Measurements from ENCODE around the gene BPIFB1. TPM values are rescaled to one million over a fixed set of nuclear protein-coding genes. Genes with fewer than 3 reads are reported as not detected.

BPIFB1 gene
- total and polyA plus RNA-seq, 2 donors from 2014 or later = not detected

GRCh38 chr20:33328157-33329137, 45.4 kb downstream of the BPIFB1 start:
- H3K27ac ChIP-seq (ENCODE audit: low read depth in 2 of 2, low read length in 2 of 2) = no peak overlapping the region
- intact Hi-C loops (cut with DNase I) = no loop called here
- H3K27me3 ChIP-seq (ENCODE audit: control insufficient read depth, insufficient read depth, low read length) = no peaks in the 10 kb centered on the region
- DNase-seq (no peak), FAIRE-seq (no peak)
- no peaks in the 10 kb centered on the region for H3K9me3 ChIP-seq (ENCODE audit: control insufficient read depth in 2 of 3, insufficient read depth in 1 of 3, low read length in 3 of 3)
- no peak overlapping the region for H3K9ac ChIP-seq (ENCODE audit: low read length in 3 of 3)
- H3K4me1 ChIP-seq (ENCODE audit: control insufficient read depth in 2 of 3, insufficient read depth in 2 of 3, low read depth in 1 of 3, low read length in 3 of 3) = no peaks in the 10 kb centered on the region
- TF ChIP-seq CTCF (IDR thresholded peaks at IDR 0.05; ENCODE audit: borderline replicate concordance, extremely low read depth, insufficient read depth) = no peak
- no peak overlapping the region for H3K4me3 ChIP-seq (ENCODE audit: low read length in 3 of 3)
- H3K36me3 ChIP-seq (ENCODE audit: control insufficient read depth in 2 of 3, insufficient read depth in 3 of 3, low read length in 3 of 3) = no peaks in the 10 kb centered on the region

- H3K36me3 ChIP-seq (ENCODE audit: control insufficient read depth in 2 of 3, insufficient read depth in 3 of 3, low read length in 3 of 3) = no peaks in the 10 kb centered on the region
- TF ChIP-seq CTCF (IDR thresholded peaks at IDR 0.05; ENCODE audit: borderline replicate concordance, extremely low read depth, insufficient read depth) = no peak
- H3K4me1 ChIP-seq (ENCODE audit: control insufficient read depth in 2 of 3, insufficient read depth in 2 of 3, low read depth in 1 of 3, low read length in 3 of 3) = no peaks in the 10 kb centered on the region
- DNase-seq = no peak
- no peak overlapping the region for H3K9ac ChIP-seq (ENCODE audit: low read length in 3 of 3)
- no peak overlapping the region for H3K27ac ChIP-seq (ENCODE audit: low read depth in 2 of 2, low read length in 2 of 2)
- no peak overlapping the region for H3K4me3 ChIP-seq (ENCODE audit: low read length in 3 of 3)
- no peaks in the 10 kb centered on the region for H3K27me3 ChIP-seq (ENCODE audit: control insufficient read depth, insufficient read depth, low read length)
- FAIRE-seq = no peak
- intact Hi-C loops (cut with DNase I) = no loop called here
- H3K9me3 ChIP-seq (ENCODE audit: control insufficient read depth in 2 of 3, insufficient read depth in 1 of 3, low read length in 3 of 3) = no peaks in the 10 kb centered on the region
These were observed 50.0 kb downstream of the BPIFB1 start for GRCh38 chr20:33332905-33333456.

- intact Hi-C loops (cut with DNase I) = no loop called here
- no peak for TF ChIP-seq CTCF (IDR thresholded peaks at IDR 0.05; ENCODE audit: borderline replicate concordance, extremely low read depth, insufficient read depth)
- no peak overlapping the region for H3K4me3 ChIP-seq (ENCODE audit: low read length in 3 of 3)
- H3K27ac ChIP-seq (ENCODE audit: low read depth in 2 of 2, low read length in 2 of 2) = no peak overlapping the region
- FAIRE-seq (no peak), DNase-seq (no peak)
- H3K4me1 ChIP-seq (ENCODE audit: control insufficient read depth in 2 of 3, insufficient read depth in 2 of 3, low read depth in 1 of 3, low read length in 3 of 3) = no peaks in the 10 kb centered on the region
- H3K36me3 ChIP-seq (ENCODE audit: control insufficient read depth in 2 of 3, insufficient read depth in 3 of 3, low read length in 3 of 3) = no peaks in the 10 kb centered on the region
- no peaks in the 10 kb centered on the region for H3K9me3 ChIP-seq (ENCODE audit: control insufficient read depth in 2 of 3, insufficient read depth in 1 of 3, low read length in 3 of 3)
- no peak overlapping the region for H3K9ac ChIP-seq (ENCODE audit: low read length in 3 of 3)
- no peaks in the 10 kb centered on the region for H3K27me3 ChIP-seq (ENCODE audit: control insufficient read depth, insufficient read depth, low read length)
These were observed 50.6 kb downstream of the BPIFB1 start for GRCh38 chr20:33333616-33334015.
